Coronary artery (tissue), 2 donors: ENCODE results near the gene EXOSC10.
"Not testable (repeated sequence)": the region's sequence is repeated elsewhere in the genome, so short reads cannot be mapped to it uniquely, and the experiment has no call there.

Experiments
- DNase-seq: peaks from one replicate; pipeline ENCODE4 v3.0.0-alpha.2; 2017; ENCODE audit warnings: low spot score
- H3K27ac ChIP-seq, 2 donors: fragments of 200-600 bp; sonication (generic); one replicate each; pipeline ENCODE4 v1.5.1; 2016 to 2019
- H3K4me3 ChIP-seq: fragments of 200-600 bp; sonication (generic); 2 replicates; pipeline ENCODE4 v1.5.1; 2016; ENCODE audit warnings: mild to moderate bottlenecking, moderate library complexity
- TF ChIP-seq, protein P1 (sequence below): fragments of 200-600 bp; sonication (generic); IDR thresholded peaks from one replicate; pipeline ENCODE4 v1.5.1; 2019; ENCODE audit warnings: antibody characterized with exemption

The EXOSC10 gene

DNA sequence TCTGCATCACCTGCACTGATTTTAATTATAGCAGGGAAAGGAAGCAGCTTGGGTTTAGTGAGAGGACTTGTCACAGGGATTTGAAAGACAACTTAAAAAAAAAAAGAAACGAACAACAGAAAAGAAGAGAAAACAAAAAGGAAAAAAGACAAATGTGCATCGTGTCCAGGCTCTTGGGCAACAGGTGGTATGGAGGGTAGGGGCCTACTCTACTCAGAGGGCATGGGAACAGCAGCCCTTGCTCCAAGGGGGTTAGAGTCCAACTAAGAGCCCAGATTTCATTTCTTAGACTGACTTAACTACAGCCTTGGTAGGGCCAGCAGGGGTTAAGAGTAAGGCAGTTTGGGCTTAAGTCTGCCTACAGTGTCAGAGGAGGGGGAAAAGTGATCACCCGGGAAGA, 15.3 kb upstream of the EXOSC10 start:
- TF ChIP-seq, protein P1, sequence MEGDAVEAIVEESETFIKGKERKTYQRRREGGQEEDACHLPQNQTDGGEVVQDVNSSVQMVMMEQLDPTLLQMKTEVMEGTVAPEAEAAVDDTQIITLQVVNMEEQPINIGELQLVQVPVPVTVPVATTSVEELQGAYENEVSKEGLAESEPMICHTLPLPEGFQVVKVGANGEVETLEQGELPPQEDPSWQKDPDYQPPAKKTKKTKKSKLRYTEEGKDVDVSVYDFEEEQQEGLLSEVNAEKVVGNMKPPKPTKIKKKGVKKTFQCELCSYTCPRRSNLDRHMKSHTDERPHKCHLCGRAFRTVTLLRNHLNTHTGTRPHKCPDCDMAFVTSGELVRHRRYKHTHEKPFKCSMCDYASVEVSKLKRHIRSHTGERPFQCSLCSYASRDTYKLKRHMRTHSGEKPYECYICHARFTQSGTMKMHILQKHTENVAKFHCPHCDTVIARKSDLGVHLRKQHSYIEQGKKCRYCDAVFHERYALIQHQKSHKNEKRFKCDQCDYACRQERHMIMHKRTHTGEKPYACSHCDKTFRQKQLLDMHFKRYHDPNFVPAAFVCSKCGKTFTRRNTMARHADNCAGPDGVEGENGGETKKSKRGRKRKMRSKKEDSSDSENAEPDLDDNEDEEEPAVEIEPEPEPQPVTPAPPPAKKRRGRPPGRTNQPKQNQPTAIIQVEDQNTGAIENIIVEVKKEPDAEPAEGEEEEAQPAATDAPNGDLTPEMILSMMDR: no peak
- H3K4me3 ChIP-seq: no peak overlapping the region
- H3K27ac ChIP-seq: no peak overlapping the region
- DNase-seq: no peak

DNA sequence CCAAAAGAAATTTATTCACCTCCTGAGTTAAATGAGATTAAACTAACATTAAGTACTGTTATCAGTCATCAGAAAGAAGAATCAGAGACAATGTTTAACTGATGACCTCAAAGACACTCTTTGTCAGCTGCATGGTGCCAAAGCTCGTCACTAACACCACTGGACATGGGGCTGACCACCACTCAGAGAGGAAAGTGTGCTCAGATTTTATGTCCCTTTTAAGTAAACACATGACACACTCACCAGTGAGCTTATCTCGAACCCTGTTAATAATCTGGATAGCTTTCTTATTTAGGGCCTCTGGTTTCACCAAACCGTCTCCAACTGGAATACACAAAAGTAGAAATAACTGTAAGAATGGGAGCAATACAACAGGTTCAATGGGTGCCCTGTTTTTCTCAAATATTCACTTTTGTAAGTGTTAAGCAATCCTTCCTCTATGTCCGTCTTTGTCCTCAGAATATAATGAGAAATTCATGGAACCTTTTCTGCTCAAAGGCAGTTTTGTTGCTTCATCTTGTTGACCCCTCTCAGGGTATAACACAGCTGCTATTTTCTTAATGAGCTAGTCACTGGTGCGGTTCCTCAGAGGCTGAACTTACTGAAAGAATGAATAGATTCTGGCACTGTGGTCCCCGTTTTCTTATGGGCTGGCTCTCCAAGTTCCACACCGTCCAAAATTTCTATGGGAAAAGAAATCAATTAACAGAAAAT, 9.5 kb upstream of the EXOSC10 start:
- no peak overlapping the region for H3K27ac ChIP-seq
- DNase-seq: no peak
- TF ChIP-seq, protein P1: no peak
- H3K4me3 ChIP-seq: no peak overlapping the region

DNA sequence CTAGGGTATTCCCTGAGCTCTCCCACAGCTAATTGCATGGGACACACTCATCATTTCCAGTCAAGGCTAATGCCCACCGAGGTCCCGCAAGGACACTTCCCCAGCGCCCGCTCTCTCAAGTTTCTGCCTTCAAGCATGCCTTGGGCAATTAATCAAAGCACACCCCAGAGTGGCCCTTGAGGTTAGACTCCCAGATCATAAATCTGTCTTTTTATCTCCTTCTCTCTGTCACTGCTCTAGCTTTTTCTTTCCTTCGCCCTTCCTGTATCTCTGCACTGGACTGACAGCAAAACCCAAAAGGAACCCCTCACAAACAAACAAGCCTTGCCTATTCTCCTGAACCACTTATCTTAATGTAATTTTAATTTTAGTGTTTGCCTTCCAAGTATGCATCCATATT, 7.9 kb upstream of the EXOSC10 start:
- Histone ChIP-seq H3K27ac (no peak overlapping the region), H3K4me3 (no peak overlapping the region)
- no peak for DNase-seq
- TF ChIP-seq, protein P1: no peak

GRCh38 chr1:11105586-11105985, 5.9 kb upstream of the EXOSC10 start:
- no peak for DNase-seq
- TF ChIP-seq, protein P1: no peak
- H3K27ac ChIP-seq: no peak overlapping the region
- H3K4me3 ChIP-seq: no peak overlapping the region

GRCh38 chr1:11101347-11101746, 1.7 kb upstream of the EXOSC10 start:
- Histone ChIP-seq H3K27ac (no peak overlapping the region), H3K4me3 (no peak overlapping the region)
- TF ChIP-seq, protein P1: no peak
- no peak for DNase-seq

- not testable (repeated sequence) for H3K27ac ChIP-seq, H3K4me3 ChIP-seq, DNase-seq
Measured at GRCh38 chr1:11100806-11101205, 1.1 kb upstream of the EXOSC10 start.

DNA sequence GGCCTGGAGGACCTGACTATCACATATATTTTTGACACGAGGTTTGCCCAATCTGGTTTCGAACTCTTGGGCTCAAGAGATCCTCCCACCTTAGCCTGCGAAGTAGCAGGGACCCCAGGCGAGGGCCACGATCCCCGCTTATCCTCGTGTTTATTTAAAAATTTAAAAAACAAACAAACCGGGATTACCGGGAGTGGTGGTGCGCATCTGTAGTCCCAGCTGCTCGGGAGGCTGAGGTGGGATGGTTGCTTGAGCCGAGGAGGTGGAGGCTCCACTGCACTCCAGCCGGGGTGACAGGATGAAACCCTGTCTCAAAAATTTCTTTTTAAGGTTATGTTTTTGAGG, 452 bp upstream of the EXOSC10 start:
- Histone ChIP-seq H3K4me3 (peak overlapping the region; percentile 82), H3K27ac (peak overlapping the region; percentile 65 to 80)
- TF ChIP-seq, protein P1: no peak
- DNase-seq: no peak

GRCh38 chr1:11098931-11099309, 749 bp downstream of the EXOSC10 start:
- H3K4me3 ChIP-seq: peak overlapping the region; percentile 82
- peak overlapping the region; percentile 65 to 80 for H3K27ac ChIP-seq
- TF ChIP-seq, protein P1: no peak
- DNase-seq: no peak

- H3K4me3 ChIP-seq, DNase-seq: not testable (repeated sequence)
Measured at GRCh38 chr1:11083784-11084183, 15.9 kb downstream of the EXOSC10 start.

More at GRCh38 chr1:11083784-11084183, 15.9 kb downstream of the EXOSC10 start:
- H3K27ac ChIP-seq: not testable (repeated sequence)
